Prostate gland (tissue), 2 donors: Measurements from ENCODE around the gene IDH3G. TPM values are rescaled to one million over a fixed set of nuclear protein-coding genes. Genes with fewer than 3 reads are reported as not detected.

Experiments used
- DNase-seq: peaks from one replicate; pipeline ENCODE4 v3.0.0-alpha.2; 2019; ENCODE audit warnings: low spot score
- H3K27ac ChIP-seq, 2 donors: fragments of 200-600 bp; sonication (generic); 2 replicates each; pipeline ENCODE4 v1.5.1; 2017 to 2019
- H3K27me3 ChIP-seq: fragments of 200-600 bp; sonication (generic); replicated peaks from 2 replicates; pipeline ENCODE4 v1.5.1; 2019; ENCODE audit not compliant: insufficient read depth
- H3K36me3 ChIP-seq, 2 donors: fragments of 200-600 bp; sonication (generic); 1 replicate in 1 of 2; 2 replicates in 1 of 2; pipeline versions ENCODE4 v1.5.1 to v1.8.1; 2017 to 2019
- H3K4me1 ChIP-seq: fragments of 200-600 bp; sonication (generic); replicated peaks from 2 replicates; pipeline ENCODE4 v1.5.1; 2019
- H3K4me3 ChIP-seq, 2 donors: fragments of 200-600 bp; sonication (generic); 2 replicates each; pipeline ENCODE4 v1.5.1; 2017 to 2019
- H3K9me3 ChIP-seq: fragments of 200-600 bp; sonication (generic); 2 replicates; pipeline ENCODE4 v1.5.1; 2017
- CTCF ChIP-seq, 4 experiments: fragments of 200-600 bp in 2 of 4; fragments of 450-650 bp in 2 of 4; sonication (generic) in 2 of 4; IDR thresholded peaks; 1 replicate in 3 of 4; 2 replicates in 1 of 4; pipeline ENCODE4 v1.5.1; 2016 to 2019; ENCODE audit warnings: antibody characterized with exemption in 4 of 4, mild to moderate bottlenecking in 2 of 4, moderate library complexity in 2 of 4
- POLR2A ChIP-seq: fragments of 450-650 bp; IDR thresholded peaks from one replicate; pipeline ENCODE4 v1.6.1; 2016; ENCODE audit warnings: antibody characterized with exemption, mild to moderate bottlenecking
- POLR2AphosphoS5 ChIP-seq: sonication (generic); formaldehyde crosslinking; IDR thresholded peaks from one replicate; pipeline ENCODE4 v1.6.1; 2017; ENCODE audit warnings: antibody characterized with exemption
- WGBS: methylation state at CpG from one replicate; pipeline ENCODE4 v1.1.5; 2018; 5-methylcytosine and 5-hydroxymethylcytosine counted together
- intact Hi-C: fragments of 100-400 bp; cut with DNase I; formaldehyde crosslinking; loops from one replicate; pipeline ENCODE4 v1.14.2; 2022
- total RNA-seq, 2 donors: library from RNA; depleted of rRNA; stranded (reverse); fragments of >200 nt; gene quantifications; one replicate each; pipeline ENCODE4 v1.1.0, GENCODE V29; 2016

Gene IDH3G
- total RNA-seq, 2 donors from 2014 or later = 106 to 122 TPM

DNA sequence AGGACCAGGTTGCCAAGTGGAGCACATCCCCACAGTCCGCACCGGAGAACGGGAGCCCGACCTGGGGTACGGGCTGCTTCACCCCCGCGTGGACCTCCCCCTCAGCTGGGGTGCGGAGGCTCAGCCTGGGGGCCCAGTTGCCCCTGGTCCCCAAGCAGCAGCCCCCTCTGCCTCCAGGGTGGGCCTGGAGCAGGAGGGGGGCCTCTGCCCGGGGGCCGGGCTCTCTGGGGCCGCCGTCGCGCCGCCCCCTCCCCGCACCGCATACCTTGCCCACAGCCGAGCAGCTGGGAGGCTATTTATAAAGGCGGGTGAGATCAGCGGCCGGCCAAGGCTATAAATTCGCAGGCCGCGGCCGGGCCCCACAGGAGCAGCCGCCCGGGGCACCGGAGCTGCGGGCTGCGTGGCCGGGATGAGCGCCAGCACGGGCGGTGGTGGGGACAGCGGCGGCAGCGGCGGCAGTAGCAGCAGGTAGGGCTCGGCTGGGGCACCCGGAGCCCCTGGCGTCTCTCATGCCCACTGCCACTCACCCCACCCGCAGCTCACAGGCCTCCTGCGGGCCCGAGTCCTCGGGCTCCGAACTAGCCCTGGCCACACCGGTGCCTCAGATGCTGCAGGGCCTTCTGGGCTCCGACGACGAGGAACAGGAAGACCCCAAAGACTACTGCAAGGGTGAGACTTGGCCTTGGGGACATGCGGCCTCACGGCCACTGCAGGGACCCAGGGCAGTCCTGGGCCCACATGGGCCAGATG is 13.3 kb downstream of the IDH3G start, which contains the start of gene SRPK3:
Gene SRPK3, plus strand, starts transcription at position 364 of the 750 bp plus-strand sequence. Its CDS starts 46 bp downstream, at position 410.
- intact Hi-C loops = no loop called here
- Histone ChIP-seq H3K4me1 (no peaks in the 10 kb centered on the region), H3K27me3 (no peaks in the 10 kb centered on the region), H3K4me3 (no peak within 1 kb of the TSS), H3K36me3 (no peaks in the 10 kb centered on the region), H3K27ac (peak within 1 kb of the TSS in 1 of 2 donors; percentile 51), H3K9me3 (no peaks in the 10 kb centered on the region)
- TF ChIP-seq CTCF (IDR thresholded peaks at IDR 0.05) = no peak
- no peak for TF ChIP-seq POLR2AphosphoS5
- TF ChIP-seq POLR2A = no peak
- WGBS = 30% methylated on average over 2 of the region's 52 CpGs
- no peak for DNase-seq

DNA sequence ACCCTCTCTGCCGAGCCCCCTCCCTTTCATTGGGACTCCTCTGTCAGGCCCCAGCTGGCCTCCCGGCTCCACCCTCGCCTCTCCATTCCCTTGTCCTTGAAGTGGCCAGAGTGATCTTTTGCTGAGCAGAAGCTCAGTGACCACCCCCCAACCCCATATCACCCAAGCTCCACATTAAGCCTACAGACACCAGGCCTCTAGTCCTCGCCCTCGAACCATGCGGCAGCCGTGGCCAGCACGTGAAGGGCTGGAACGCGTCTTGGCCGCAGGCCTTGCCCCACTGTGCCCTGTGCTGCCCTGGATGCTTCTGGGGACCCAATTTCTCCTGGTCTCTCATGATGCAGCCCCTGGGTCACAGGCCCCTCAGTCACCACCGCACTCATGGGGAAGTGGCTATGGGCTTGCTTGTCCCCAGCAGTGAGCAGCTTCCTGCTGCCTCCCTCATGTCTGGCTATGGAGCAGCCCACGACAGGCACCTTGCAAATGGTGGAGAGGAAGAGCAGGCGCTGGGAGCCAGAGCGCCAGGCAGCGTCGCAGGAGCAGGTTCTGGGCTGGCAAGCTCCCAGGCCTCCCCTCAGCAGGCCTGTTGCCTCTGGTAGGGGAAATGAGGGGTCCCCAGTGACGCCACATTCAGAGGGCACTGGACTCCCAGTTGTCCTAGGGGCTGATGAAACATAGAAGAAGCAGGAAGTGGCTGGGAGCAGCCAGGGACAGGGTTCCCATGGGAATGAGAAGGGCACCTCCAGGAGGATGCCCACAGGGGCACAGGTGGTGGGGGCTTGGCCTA is 14.1 kb downstream of the IDH3G start:
- 94% methylated on average over 11 of the region's 18 CpGs for WGBS
- Histone ChIP-seq H3K27ac (peak overlapping the region in 1 of 2 donors; percentile 51), H3K27me3 (no peaks in the 10 kb centered on the region), H3K9me3 (no peaks in the 10 kb centered on the region), H3K4me3 (no peak overlapping the region), H3K36me3 (no peaks in the 10 kb centered on the region), H3K4me1 (no peaks in the 10 kb centered on the region)
- TF ChIP-seq CTCF (IDR thresholded peaks at IDR 0.05) (no peak), POLR2AphosphoS5 (no peak), POLR2A (no peak)
- intact Hi-C loops = no loop called here
- no peak for DNase-seq

DNA sequence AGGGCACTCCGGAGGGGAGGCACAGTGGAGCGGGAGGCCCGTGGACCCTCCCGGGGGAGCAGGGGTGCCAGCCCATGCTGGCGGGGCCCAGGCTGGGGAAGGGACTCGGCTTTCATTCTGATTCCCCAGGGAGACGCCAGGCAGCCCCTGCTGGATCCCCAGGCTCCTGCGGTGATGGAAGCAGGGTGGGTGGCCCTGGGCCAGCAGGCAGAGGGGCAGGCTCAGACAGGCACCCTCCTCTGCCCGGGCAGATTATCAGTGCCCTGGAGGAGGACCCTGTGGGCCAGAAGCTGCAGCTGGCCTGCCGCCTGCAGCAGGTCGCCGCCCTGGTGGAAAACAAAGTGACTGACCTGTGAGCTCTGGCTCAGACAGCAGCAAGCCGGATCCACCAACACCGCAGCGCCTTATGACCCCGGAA is 15.5 kb downstream of the IDH3G start:
- no peak overlapping the region for H3K4me3 ChIP-seq
- WGBS = 51% methylated on average over 5 of the region's 16 CpGs
- no peaks in the 10 kb centered on the region for H3K36me3 ChIP-seq
- DNase-seq = no peak
- H3K27me3 ChIP-seq = no peaks in the 10 kb centered on the region
- intact Hi-C loops = no loop called here
- H3K4me1 ChIP-seq = no peaks in the 10 kb centered on the region
- no peak overlapping the region for H3K27ac ChIP-seq
- no peak for TF ChIP-seq POLR2A
- no peak for TF ChIP-seq CTCF (IDR thresholded peaks at IDR 0.05)
- TF ChIP-seq POLR2AphosphoS5 = no peak
- H3K9me3 ChIP-seq = no peaks in the 10 kb centered on the region

DNA sequence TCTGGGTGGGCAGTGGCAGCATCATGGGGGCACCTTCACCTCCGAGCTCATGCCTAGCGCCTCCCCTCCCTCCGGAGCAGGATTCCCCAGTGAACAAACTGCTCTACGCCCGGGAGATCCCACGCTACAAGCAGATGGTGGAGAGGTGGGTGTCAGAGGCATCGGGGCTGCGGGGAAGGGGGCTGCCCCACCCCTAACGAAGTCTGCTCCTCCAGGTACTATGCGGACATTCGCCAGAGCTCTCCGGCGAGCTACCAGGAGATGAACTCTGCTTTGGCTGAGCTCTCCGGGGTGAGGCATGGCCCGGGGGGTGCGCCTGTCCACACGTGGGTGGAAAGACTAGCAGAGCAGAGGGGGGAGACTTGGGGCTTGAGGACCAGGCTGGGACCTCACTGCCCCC is 16.0 kb downstream of the IDH3G start:
- DNase-seq = no peak
- TF ChIP-seq CTCF (IDR thresholded peaks at IDR 0.05) (no peak), POLR2A (no peak), POLR2AphosphoS5 (no peak)
- Histone ChIP-seq H3K27me3 (no peaks in the 10 kb centered on the region), H3K9me3 (no peaks in the 10 kb centered on the region), H3K27ac (no peak overlapping the region), H3K4me3 (no peak overlapping the region), H3K4me1 (no peaks in the 10 kb centered on the region), H3K36me3 (no peaks in the 10 kb centered on the region)
- WGBS = 60% methylated on average over 2 of the region's 17 CpGs
- intact Hi-C loops = no loop called here
